Measurements from ENCODE around the gene TMEM141. TPM values are rescaled to one million over a fixed set of nuclear protein-coding genes. Genes with fewer than 3 reads are reported as not detected.
"Not testable (repeated sequence)": the region's sequence is repeated elsewhere in the genome, so short reads cannot be mapped to it uniquely, and the experiment has no call there.

The TMEM141 gene
- polyA plus RNA-seq, 1 of the 3 experiments (the other 2 are of a cell fraction) = 112 TPM

DNA sequence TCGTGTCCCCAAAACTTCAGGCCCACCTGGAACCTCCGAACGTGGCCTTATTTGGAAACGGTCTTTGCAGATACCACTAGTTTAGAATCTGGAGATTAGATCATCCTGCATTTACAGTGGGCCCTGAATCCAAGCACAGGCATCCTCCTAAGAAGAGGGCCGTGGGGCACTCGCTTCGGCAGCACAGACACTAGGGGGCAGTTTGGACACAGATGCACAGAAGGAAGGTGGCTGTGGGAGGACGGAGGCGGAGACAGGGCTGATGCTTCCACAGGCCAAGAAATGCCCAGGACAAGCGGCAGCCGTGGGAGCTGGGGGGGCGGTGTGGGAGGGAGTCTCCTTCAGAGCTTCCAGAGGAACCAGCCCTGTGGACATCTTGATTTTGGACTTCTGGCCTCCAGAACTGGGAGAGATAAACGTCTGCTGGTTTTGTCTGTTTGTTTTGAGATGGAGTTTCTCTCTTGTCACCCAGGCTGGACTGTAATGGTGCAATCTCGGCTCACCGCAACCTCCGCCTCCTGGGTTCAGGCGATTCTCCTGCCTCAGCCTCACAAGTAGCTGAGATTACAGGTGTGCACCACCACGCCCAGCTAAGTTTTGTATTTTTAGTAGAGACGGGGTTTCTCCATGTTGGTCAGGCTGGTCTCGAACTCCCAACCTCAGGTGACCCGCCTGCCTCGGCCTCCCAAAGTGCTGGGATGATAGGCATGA is 30.2 kb upstream of the TMEM141 start:
- Histone ChIP-seq H3K4me2 (peak overlapping the region; percentile 40; the same call in 1 of the 2 replicates), H2AFZ (ENCODE audit: low read depth) (peak overlapping the region; percentile 83), H3K4me1 (ENCODE audit: control insufficient read depth in 1 of 2, insufficient read depth in 2 of 2, low read depth in 1 of 2, low read length in 1 of 2) (peaks cover 0 to 16% of the 10 kb centered on the region in 2 experiments; a peak in 1 of 4 replicates)
- H3K27me3 ChIP-seq (ENCODE audit: insufficient read depth); H3K27ac ChIP-seq (ENCODE audit: low read depth in 2 of 2, low read length in 1 of 2); H3K9me2 ChIP-seq; H3K79me2 ChIP-seq (ENCODE audit: insufficient read depth); H3K9me3 ChIP-seq; H3K9ac ChIP-seq; H4K20me1 ChIP-seq (ENCODE audit: insufficient read depth); H3F3A ChIP-seq (replicated peaks; ENCODE audit: insufficient read depth); H3K4me3 ChIP-seq (ENCODE audit: low read depth in 2 of 2, low read length in 1 of 2); H3K36me3 ChIP-seq (replicated peaks in 1 of 2; ENCODE audit: control insufficient read depth in 1 of 2, insufficient read depth in 2 of 2, low read length in 1 of 2); POLR2A ChIA-PET: not testable (repeated sequence)
- peak; percentile 81 for DNase-seq
- CTCF ChIA-PET = interaction anchor here (0.6 to 4.8 kb wide), 16 partner anchors 8 to 274 kb away, joined by 3 to 53 read pairs (median 4); partner anchors contain the start of gene LCN6
- 53% methylated on average over 19 of the region's 22 CpGs for WGBS (ENCODE audit: low lambda C conversion rate)
- TF ChIP-seq SMC3 (IDR thresholded peaks at IDR 0.05; ENCODE audit: low read depth, low read length) (peak; percentile 28; the same call in 1 of the 2 replicates), EP300 (IDR thresholded peaks at IDR 0.05; ENCODE audit: borderline replicate concordance in 1 of 2, low read depth in 1 of 2, low read length in 1 of 2) (0 out of 4 replicates have a peak, but pooled peaks of 1 of the 2 experiments have one; percentile 10), RCOR1 (IDR thresholded peaks at IDR 0.05; ENCODE audit: low read length) (0 out of 2 replicates have a peak, but pooled peaks have one; percentile 16), RAD21 (IDR thresholded peaks at IDR 0.05; ENCODE audit: low read length) (peak; percentile 51), CHD2 (IDR thresholded peaks at IDR 0.05; ENCODE audit: low read length, partially characterized antibody) (peak; percentile 27), GATA2 (CRISPR knock-in tag; IDR thresholded peaks at IDR 0.05) (peak; percentile 37), MXI1 (IDR thresholded peaks at IDR 0.05; ENCODE audit: low read depth, low read length) (peak; percentile 70)
- TF ChIP-seq, protein P1, sequence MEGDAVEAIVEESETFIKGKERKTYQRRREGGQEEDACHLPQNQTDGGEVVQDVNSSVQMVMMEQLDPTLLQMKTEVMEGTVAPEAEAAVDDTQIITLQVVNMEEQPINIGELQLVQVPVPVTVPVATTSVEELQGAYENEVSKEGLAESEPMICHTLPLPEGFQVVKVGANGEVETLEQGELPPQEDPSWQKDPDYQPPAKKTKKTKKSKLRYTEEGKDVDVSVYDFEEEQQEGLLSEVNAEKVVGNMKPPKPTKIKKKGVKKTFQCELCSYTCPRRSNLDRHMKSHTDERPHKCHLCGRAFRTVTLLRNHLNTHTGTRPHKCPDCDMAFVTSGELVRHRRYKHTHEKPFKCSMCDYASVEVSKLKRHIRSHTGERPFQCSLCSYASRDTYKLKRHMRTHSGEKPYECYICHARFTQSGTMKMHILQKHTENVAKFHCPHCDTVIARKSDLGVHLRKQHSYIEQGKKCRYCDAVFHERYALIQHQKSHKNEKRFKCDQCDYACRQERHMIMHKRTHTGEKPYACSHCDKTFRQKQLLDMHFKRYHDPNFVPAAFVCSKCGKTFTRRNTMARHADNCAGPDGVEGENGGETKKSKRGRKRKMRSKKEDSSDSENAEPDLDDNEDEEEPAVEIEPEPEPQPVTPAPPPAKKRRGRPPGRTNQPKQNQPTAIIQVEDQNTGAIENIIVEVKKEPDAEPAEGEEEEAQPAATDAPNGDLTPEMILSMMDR (IDR thresholded peaks at IDR 0.05) = peak; percentile 72

DNA sequence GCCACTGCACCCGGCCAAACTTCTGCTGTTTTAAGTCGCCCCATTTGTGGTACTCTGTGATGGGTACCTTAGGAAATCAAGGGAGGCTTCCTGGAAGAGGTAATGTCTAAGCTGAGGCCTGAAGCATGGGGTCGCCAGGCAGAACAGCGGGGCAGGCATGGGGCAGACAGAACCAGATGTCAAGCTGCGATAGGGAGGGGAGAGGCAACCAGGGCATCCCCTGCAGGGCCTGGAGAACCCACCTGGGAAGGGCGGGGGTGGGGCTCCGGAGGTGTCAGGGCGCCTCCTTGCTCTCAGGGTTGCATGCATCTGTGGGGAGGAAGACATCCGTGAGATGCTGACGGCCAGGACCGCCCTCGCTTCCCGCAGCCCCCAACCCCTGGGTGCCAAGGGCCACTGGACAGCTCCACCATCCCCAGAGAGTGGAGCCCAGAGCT is 29.6 kb upstream of the TMEM141 start:
- WGBS (ENCODE audit: low lambda C conversion rate) = 78% methylated on average over 9 of the region's 13 CpGs
- H3K4me3 ChIP-seq (ENCODE audit: low read depth in 2 of 2, low read length in 1 of 2) = no peak overlapping the region
- no peaks in the 10 kb centered on the region for H3F3A ChIP-seq (replicated peaks; ENCODE audit: insufficient read depth)
- no peaks in the 10 kb centered on the region for H4K20me1 ChIP-seq (ENCODE audit: insufficient read depth)
- ChIA-PET POLR2A (no interaction called here), CTCF (interaction anchor here (0.6 to 4.8 kb wide), 13 partner anchors 8 to 228 kb away, joined by 3 to 53 read pairs (median 4); partner anchors contain the start of gene LCN6)
- no peak overlapping the region for H3K4me2 ChIP-seq
- H3K36me3 ChIP-seq (replicated peaks in 1 of 2; ENCODE audit: control insufficient read depth in 1 of 2, insufficient read depth in 2 of 2, low read length in 1 of 2) = no peaks in the 10 kb centered on the region
- no peaks in the 10 kb centered on the region for H3K79me2 ChIP-seq (ENCODE audit: insufficient read depth)
- H3K9me3 ChIP-seq = no peaks in the 10 kb centered on the region
- H3K27ac ChIP-seq (ENCODE audit: low read depth in 2 of 2, low read length in 1 of 2) = no peak overlapping the region
- peaks cover 0 to 16% of the 10 kb centered on the region in 2 experiments; a peak in 1 of 4 replicates for H3K4me1 ChIP-seq (ENCODE audit: control insufficient read depth in 1 of 2, insufficient read depth in 2 of 2, low read depth in 1 of 2, low read length in 1 of 2)
- DNase-seq = no peak
- no peak for TF ChIP-seq CHD2 (IDR thresholded peaks at IDR 0.05; ENCODE audit: low read length, partially characterized antibody)
- no peak for TF ChIP-seq NRF1 (IDR thresholded peaks at IDR 0.05; ENCODE audit: low read depth, low read length)
- no peaks in the 10 kb centered on the region for H3K27me3 ChIP-seq (ENCODE audit: insufficient read depth)
- no peak overlapping the region for H3K9ac ChIP-seq
- no peaks in the 10 kb centered on the region for H3K9me2 ChIP-seq
- no peak overlapping the region; the same call in 1 of the 2 replicates for H2AFZ ChIP-seq (ENCODE audit: low read depth)
